Heart right ventricle (tissue), 16 donors: ENCODE data around the gene ZDHHC22. TPM values are rescaled to one million over a fixed set of nuclear protein-coding genes. Genes with fewer than 3 reads are reported as not detected.
A peak's percentile ranks its signal among the peaks of the same experiment; 100 is the strongest.

Experiments used
- ATAC-seq, 8 donors: fragments of 200-7000 bp; cut with Tn5 transposase; one replicate each; pipeline ENCODE4 v1.9.1; 2020; ENCODE audit warnings: mild to moderate bottlenecking in 8 of 8, moderate library complexity in 8 of 8, moderate number of reproducible peaks in 1 of 8
- DNase-seq, 2 donors: peaks; one replicate each; pipeline ENCODE4 v3.0.0-alpha.2; 2020
- H3K27ac ChIP-seq, 10 donors: fragments of 200-600 bp; sonication (generic) in 2 of 10; one replicate each; pipeline versions ENCODE4 v1.5.0 to v1.8.0; 2020 to 2022; ENCODE audit warnings: mild to moderate bottlenecking in 3 of 10
- H3K27me3 ChIP-seq, 7 donors: fragments of 200-600 bp; one replicate each; pipeline ENCODE4 v1.8.0; 2021 to 2022; ENCODE audit warnings: mild to moderate bottlenecking in 2 of 7
- H3K36me3 ChIP-seq, 9 donors: fragments of 200-600 bp; sonication (generic) in 1 of 9; one replicate each; pipeline versions ENCODE4 v1.5.0 to v1.8.0; 2020 to 2022; ENCODE audit warnings: mild to moderate bottlenecking in 2 of 9
- H3K4me1 ChIP-seq, 9 donors: fragments of 200-600 bp; sonication (generic) in 1 of 9; one replicate each; pipeline versions ENCODE4 v1.5.0 to v1.8.0; 2020 to 2022; ENCODE audit warnings: mild to moderate bottlenecking in 4 of 9
- H3K4me3 ChIP-seq, 10 donors: fragments of 200-600 bp; sonication (generic) in 2 of 10; one replicate each; pipeline versions ENCODE4 v1.5.0 to v1.8.0; 2020 to 2022; ENCODE audit warnings: mild to moderate bottlenecking in 7 of 10, moderate library complexity in 2 of 10
- H3K9me3 ChIP-seq, 11 donors: fragments of 200-600 bp in 10 of 11; sonication (generic) in 2 of 11; one replicate each; pipeline versions ENCODE4 v1.5.0 to v1.8.0; 2013 to 2022; ENCODE audit warnings: mild to moderate bottlenecking in 2 of 11, control low read depth in 1 of 11, moderate library complexity in 1 of 11
- WGBS, 2 donors: extraction: QIAGEN DNeasy Blood & Tissue Kit; methylation state at CpG; one replicate each; pipeline ENCODE4 v1.1.7; 2013; ENCODE audit warnings: inconsistent platforms in 1 of 2; 5-methylcytosine and 5-hydroxymethylcytosine counted together
- intact Hi-C, 10 donors: fragments of 100-400 bp; cut with DNase I; formaldehyde crosslinking; loops; one replicate each; pipeline versions ENCODE4 v1.11.1 to v1.14.2; 2022
- polyA plus RNA-seq, 2 donors: library from polyadenylated mRNA; stranded (reverse); fragments of 200-250 nt; gene quantifications; one replicate each; pipeline ENCODE4 v1.2.3, GENCODE V29; 2013
- total RNA-seq, 10 donors: library from RNA; stranded (reverse); fragmentation: NEBNext Ultra II Directional in 3 of 10; extraction: Animal tissue kit (Norgen Biotek cat#: 25700) in 3 of 10; gene quantifications; one replicate each; pipeline versions ENCODE4 v1.2.1 to v1.2.4, GENCODE V29; 2021 to 2023
- TF ChIP-seq, protein P1 (sequence below), 9 donors: fragments of 200-600 bp; sonication (generic) in 2 of 9; IDR thresholded peaks; one replicate each; pipeline versions ENCODE4 v1.5.0 to v1.8.0; 2021 to 2022; ENCODE audit warnings: antibody characterized with exemption in 9 of 9, mild to moderate bottlenecking in 5 of 9, moderate library complexity in 1 of 9
- donor health status: Arrhythmogenic right ventricular cardiomyopathy.
- donor health status: ischemic (EF 13 %, LVEDD 7.1; RV severe dilation, severe dysfunction).
- donor health status: healthy with polysubstance abuse.
- donor health status: DM: no; HTN: yes; CAD: no.
- donor health status: DM: no; HTN: no; CAD: no.
- donor health status: ischemic (EF 25% LVEDD 6.9; RV normal size, moderate dysfunction).
- donor health status: ischemic (EF 25% LVEDD 5.7; RV mildly dilated, moderate dysfunction).
- donor health status: healthy.
- donor health status: DM: yes; HTN: yes; CAD: no.
- donor health status: Ischemic cardiomyopathy.
- donor health status: ischemic (EF 35%, LVEDD 5.7; RV mildly dilated, moderate dysfunction).
- donor health status: nonischemic (EF 11% LVEDD 7.7; RV severe dilation, severe dysfunction).
- donor health status: DM: yes; HTN: yes; CAD: no.
- donor health status: PGD.
- donor health status: ischemic (EF 29% LVEDD 5.4; RV normal size, mild dysfunction).
- donor health status: nonischemic (EF 23%, LVEDD 6.1; RV moderate dilation, normal function).

ZDHHC22 gene
- total and polyA plus RNA-seq, 12 donors, result 0.09 TPM; not detected in 11

DNA sequence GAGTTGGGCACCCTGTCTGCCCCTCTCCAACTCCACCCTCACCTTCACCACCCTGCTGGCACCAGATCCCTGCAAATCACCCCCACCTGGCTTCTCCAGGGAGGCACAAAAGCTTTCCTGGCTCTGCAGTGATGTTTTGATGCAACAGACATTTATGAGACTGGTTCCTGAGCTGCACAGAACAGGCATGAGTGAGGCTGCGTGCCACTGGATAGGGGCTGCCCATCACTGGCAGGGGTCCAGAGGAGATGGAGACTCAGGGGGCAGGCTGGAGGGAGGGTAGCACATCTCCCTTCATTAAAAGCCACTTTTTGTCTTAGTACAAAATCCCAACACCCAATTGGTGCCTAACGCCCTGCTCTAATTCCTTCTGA is 17.3 kb upstream of the ZDHHC22 start:
- 66 to 67% methylated on average over 2 of the region's 2 CpGs for WGBS, 2 donors
- peaks cover 0 to 16% (median 4%) of the 10 kb centered on the region in 9 donors for H3K4me1 ChIP-seq
- intact Hi-C loops, result loop anchor here in 3 of 10 donors (10.0 kb wide), 3 partner anchors 146 to 386 kb away; no protein-coding TSS in a partner anchor
- DNase-seq (no peak), ATAC-seq (peak in 1 of 8 donors; percentile 25)
- TF ChIP-seq, protein P1, sequence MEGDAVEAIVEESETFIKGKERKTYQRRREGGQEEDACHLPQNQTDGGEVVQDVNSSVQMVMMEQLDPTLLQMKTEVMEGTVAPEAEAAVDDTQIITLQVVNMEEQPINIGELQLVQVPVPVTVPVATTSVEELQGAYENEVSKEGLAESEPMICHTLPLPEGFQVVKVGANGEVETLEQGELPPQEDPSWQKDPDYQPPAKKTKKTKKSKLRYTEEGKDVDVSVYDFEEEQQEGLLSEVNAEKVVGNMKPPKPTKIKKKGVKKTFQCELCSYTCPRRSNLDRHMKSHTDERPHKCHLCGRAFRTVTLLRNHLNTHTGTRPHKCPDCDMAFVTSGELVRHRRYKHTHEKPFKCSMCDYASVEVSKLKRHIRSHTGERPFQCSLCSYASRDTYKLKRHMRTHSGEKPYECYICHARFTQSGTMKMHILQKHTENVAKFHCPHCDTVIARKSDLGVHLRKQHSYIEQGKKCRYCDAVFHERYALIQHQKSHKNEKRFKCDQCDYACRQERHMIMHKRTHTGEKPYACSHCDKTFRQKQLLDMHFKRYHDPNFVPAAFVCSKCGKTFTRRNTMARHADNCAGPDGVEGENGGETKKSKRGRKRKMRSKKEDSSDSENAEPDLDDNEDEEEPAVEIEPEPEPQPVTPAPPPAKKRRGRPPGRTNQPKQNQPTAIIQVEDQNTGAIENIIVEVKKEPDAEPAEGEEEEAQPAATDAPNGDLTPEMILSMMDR (IDR thresholded peaks at IDR 0.05), result no peak
- no peak overlapping the region for H3K27ac ChIP-seq
- no peak overlapping the region for H3K4me3 ChIP-seq
- no peaks in the 10 kb centered on the region for H3K9me3 ChIP-seq
- H3K27me3 ChIP-seq, result peaks cover 0 to 45% (median 25%) of the 10 kb centered on the region in 7 donors
- H3K36me3 ChIP-seq, result no peaks in the 10 kb centered on the region

DNA sequence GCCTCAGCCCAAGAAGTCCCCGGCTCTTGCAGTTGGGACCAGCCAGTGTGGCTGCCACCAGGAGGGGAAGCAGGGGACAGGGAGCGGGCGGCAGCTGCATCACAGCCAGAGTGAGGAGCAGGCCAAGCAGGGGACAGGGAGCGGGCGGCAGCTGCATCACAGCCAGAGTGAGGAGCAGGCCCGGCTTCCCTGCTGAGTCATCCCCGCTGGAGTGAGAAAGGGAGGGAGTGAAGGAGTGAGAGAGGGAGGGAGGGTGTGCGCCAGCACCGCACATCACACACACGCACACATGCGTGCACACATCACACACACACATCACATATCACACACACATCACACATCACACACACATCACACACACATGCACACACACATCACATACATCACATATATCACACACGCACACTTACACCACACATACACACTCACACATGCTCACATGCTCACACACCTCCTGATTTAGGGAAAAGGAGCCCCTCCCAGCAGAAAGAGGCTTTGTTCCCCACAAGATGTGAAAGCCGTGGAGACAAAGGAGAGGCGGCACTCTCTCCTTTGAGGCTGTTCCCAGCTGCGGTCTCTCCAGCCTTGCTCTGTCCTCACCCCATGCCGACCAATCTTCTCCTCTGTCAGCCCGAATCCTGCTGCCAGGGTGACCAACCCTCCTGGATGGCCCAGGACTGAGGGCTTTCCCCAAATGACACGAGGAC is 16.7 kb upstream of the ZDHHC22 start:
- Histone ChIP-seq H3K27me3 (peaks cover 0 to 50% (median 25%) of the 10 kb centered on the region in 7 donors), H3K4me1 (peaks cover 0 to 16% (median 4%) of the 10 kb centered on the region in 9 donors), H3K36me3 (no peaks in the 10 kb centered on the region), H3K4me3 (no peak overlapping the region), H3K27ac (no peak overlapping the region), H3K9me3 (no peaks in the 10 kb centered on the region)
- peak; percentile 34 to 38 for DNase-seq
- intact Hi-C loops, result loop anchor here in 3 of 10 donors (10.0 kb wide), 3 partner anchors 146 to 386 kb away; no protein-coding TSS in a partner anchor
- peak; percentile 81 to 95 (median 91) for ATAC-seq
- 11 to 22% methylated on average over 17 to 18 of the region's 18 CpGs for WGBS, 2 donors
- TF ChIP-seq, protein P1 (IDR thresholded peaks at IDR 0.05), result peak in 2 of 9 donors; percentile 10 to 17

DNA sequence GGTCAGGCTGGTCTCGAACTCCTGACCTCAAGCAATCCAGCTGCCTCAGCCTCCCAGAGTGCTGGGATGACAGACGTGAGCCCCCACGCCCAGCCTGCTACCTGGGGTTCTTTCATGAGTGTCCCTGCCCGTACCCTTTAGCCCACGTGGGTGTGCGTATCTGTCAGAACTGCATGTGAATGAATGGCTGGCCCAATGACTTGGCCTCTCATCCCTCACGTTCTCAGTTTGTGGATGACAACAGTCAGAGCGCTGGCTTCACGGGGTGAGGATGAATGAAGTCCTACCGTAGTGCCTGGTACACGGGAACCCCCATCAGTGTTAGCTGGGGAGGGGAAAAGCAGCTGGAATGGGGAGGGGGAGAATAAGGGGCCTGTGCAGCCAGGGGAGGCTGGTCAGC is 16.1 kb upstream of the ZDHHC22 start:
- Histone ChIP-seq H3K4me1 (peaks cover 0 to 16% (median 4%) of the 10 kb centered on the region in 9 donors), H3K27ac (no peak overlapping the region), H3K27me3 (peaks cover 0 to 47% (median 30%) of the 10 kb centered on the region in 7 donors), H3K36me3 (no peaks in the 10 kb centered on the region), H3K4me3 (no peak overlapping the region), H3K9me3 (no peaks in the 10 kb centered on the region)
- TF ChIP-seq, protein P1 (IDR thresholded peaks at IDR 0.05), result no peak
- DNase-seq (no peak), ATAC-seq (peak in 2 of 8 donors; percentile 8 to 18)
- 38 to 48% methylated on average over 11 of the region's 11 CpGs for WGBS, 2 donors
- intact Hi-C loops, result loop anchor here in 3 of 10 donors (10.0 kb wide), 3 partner anchors 147 to 387 kb away; no protein-coding TSS in a partner anchor

DNA sequence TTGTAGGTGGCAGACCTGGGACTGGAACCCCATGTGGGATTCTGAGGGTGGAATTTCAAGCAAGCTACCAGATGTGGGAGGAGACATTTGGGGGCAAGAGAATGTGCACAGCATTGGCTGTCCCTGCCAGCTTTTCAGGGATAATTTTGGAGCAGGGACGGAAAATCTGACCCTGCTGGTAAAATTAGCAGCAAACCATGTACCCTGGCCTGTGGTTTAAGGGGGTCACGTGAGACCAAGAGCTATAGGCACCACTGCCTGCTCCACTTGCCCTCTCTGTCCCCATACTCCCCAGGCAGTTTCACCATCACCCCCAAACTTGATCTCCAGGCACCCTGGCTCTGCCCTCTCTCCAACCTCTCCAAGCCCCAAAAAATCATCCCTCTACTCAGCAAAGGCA is 13.5 kb upstream of the ZDHHC22 start:
- ATAC-seq (peak in 4 of 8 donors; percentile 19 to 67 (median 58)), DNase-seq (no peak)
- no peaks in the 10 kb centered on the region for H3K9me3 ChIP-seq
- peaks cover 0 to 56% (median 33%) of the 10 kb centered on the region in 7 donors for H3K27me3 ChIP-seq
- H3K4me3 ChIP-seq, result no peak overlapping the region
- H3K36me3 ChIP-seq, result no peaks in the 10 kb centered on the region
- WGBS, 2 donors, result 34 to 43% methylated on average over 2 of the region's 2 CpGs
- intact Hi-C loops, result loop anchor here in 3 of 10 donors (10.0 kb wide), 3 partner anchors 150 to 390 kb away; no protein-coding TSS in a partner anchor
- no peak overlapping the region for H3K27ac ChIP-seq
- peaks cover 0 to 22% (median 4%) of the 10 kb centered on the region in 9 donors for H3K4me1 ChIP-seq
- TF ChIP-seq, protein P1 (IDR thresholded peaks at IDR 0.05), result no peak
